GM21786 (cell line): ENCODE measurements around the gene RPS4Y2.

Source experiments
- ATAC-seq: cut with Tn5 transposase; IDR thresholded peaks from one replicate; pipeline ENCODE4 v1.9.1; 2021; ENCODE audit not compliant: unreplicated experiment

Gene RPS4Y2

DNA sequence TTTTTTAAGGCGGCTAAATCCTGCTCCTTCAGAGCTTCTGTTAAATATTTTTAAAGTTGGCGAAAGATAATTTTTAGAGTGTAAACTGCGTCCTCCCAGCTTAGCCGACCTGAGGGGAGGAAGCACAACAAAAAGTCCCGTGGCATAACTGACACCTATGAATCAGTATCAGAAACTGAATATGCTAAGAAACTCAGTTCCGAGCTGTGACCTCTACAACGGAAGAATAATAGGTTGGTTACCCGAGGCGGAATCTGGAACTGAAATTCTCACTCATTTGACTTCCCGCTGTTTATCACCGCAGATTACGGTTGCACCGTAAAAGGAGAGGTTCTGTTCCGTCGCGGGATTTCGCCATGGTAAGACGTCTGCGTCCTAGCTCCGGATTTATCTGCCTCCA is at the start of gene RPS4Y2:
RPS4Y2 (plus strand) TSS at position 301 of the 400 bp plus-strand sequence; CDS start at position 357, 56 bp downstream.
- ATAC-seq = no peak

DNA sequence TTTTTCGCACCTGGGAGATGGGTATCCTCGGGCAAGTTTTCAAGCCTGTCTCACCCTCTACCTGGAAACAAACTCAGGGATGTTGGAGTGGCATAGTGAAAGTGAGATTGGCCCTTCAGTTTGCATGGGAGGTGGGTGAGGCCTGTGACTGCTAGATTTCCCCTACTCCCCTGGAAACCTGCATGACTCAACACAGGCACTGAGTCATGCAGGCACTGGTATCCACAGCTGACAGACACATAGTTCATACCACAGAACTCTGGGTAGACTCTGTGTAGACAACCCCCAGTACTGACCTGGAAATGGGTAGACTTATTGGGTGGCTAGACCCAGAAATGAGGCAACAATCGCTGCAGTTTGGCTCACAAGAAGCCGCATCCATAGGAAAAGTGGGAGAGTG is 41.5 kb upstream of the RPS4Y2 start:
- no peak for ATAC-seq

DNA sequence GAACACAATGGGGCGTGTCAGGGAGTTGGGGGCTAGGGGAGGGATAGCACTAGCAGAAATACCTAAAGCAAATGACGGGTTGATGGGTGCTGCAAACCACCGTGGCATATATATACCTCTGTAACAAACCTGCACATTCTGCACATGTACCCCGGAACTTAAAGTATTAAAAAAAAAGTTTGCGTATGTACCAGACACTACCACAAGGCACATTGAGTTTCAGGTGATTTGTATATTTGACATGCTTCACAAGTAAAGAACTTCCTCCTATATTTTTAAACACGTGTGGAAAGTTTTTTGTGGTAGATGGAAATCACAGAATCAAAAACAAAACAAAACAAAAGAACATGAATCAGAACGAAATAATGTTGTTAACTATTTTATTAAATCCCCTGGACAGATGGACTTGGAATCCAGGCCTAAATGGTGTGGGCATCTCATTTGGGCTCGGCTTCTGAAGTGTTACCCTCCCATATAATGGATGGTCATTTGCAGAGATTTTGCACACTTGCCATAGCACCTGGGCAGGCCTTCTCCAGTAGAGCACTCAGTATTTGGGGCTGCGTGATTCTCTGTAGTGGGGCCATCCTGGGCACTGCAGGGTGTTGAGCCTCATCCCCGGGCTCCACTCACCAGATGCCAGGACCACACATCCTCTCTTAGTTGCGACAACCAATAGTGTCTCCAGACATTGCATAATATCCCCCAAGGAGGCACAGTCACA is 29.6 kb upstream of the RPS4Y2 start:
- no peak for ATAC-seq

DNA sequence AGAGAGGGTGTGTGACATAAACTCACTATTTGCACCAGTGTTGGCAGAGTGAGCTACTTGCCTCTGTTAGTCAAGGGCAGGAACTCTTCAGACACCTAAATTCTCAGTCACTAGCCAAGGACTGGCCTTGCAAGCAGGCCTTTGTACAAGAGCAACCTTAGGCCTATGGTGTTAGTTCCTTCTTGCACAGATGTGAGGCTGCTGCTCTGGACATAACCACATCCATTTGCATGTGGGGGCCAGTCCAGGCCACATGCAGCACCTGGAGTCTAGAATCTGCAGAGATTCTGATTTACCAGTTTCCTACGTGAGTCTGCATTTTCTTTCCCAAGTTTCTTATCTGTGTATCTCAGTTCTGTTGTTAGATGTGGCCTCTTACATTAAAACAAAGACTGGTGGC is 20.7 kb upstream of the RPS4Y2 start:
- ATAC-seq = no peak

DNA sequence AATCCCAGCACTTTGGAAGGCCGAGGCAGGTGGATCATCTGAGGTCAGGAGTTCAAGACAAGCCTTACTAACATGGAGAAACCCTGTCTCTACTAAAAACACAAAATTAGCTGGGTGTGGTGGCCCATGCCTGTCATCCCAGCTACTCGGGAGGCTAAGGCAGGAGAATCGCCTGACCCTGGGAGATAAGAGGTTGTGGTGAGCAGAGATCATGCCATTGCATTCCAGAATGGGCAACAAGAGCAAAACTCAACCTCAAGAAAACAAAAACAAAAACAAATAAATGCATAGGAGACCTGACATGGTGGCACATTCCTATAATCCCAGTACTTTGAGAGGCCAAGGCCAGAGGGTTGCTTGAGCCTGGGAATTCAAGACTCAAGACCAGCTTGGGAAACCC is 16.1 kb upstream of the RPS4Y2 start:
- ATAC-seq = no peak

DNA sequence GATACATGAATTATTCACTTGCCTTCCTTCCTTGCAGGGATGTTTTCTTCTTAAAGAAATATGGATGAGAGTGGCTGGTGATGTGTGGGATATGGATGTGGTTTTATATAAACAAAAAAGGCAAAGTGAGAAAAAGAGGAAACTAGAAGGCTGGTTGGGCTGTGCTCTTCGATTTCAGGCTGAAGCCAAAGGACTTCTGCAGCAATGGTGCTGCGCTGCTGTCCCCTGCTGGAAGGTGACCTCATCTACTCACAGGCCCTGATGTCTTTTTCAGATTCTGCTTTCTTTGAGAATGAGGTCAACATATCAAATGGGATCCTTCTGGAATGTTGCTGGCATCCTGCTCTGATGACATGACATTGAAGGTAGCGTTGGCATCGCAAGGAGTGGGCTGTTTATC is 15.3 kb upstream of the RPS4Y2 start:
- ATAC-seq = no peak

DNA sequence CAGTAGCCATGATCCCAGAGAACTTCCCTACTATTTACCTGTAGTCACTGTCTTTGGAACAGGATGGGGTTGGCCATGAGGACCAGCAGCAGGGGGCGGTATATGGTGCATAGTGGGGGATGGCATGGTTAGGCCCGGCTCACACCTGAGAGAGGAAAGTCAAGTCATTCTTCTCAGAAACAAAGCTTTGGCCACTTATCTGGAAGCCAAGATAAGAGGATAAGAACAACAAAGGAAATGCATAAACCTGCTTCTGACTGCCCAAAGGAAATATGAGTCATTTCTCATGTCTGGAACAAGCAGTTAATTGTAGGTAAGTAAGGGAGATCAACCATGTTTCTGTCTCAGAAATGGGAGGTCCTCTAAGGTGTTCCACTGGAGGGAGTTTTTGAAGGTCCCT is 10.8 kb upstream of the RPS4Y2 start:
- ATAC-seq = no peak

DNA sequence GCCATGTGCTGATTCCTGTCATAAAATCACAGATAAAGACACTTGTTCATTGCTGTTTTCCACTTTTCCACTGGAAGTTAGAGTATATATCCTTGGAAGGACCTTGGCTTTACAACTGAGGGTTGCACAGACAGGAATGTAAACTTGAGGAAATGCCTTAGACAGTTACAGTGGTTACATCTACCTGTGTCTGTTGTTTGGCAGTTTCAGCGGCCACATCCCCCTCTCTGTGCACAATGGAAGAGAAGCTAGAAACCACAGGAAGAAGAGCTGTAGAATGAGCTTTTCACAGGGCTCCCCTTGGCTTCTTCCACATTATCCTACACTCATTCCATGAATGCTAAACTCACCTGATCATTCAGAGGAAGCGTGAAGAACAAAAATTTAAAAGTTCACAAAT is 9.0 kb upstream of the RPS4Y2 start:
- ATAC-seq = no peak

DNA sequence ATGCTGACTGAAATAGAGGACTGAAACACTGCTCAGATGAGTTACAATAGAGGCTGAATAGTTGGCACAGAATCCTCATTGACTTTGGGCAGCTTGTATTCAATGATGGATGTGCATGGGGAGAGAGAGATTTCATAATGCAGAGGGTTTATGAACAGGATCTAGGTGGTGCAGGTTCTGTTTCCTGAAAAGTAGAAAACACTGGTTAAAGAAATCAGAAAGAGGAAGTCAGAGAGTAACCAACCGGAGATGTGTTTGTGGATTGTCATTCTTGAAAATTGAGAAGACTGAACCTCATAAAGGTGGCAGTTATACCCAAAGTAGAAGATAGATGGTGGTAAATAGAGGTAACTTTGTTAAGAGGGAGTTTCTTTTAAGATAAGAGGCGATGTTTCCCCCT is 8.0 kb downstream of the RPS4Y2 start:
- no peak for ATAC-seq

DNA sequence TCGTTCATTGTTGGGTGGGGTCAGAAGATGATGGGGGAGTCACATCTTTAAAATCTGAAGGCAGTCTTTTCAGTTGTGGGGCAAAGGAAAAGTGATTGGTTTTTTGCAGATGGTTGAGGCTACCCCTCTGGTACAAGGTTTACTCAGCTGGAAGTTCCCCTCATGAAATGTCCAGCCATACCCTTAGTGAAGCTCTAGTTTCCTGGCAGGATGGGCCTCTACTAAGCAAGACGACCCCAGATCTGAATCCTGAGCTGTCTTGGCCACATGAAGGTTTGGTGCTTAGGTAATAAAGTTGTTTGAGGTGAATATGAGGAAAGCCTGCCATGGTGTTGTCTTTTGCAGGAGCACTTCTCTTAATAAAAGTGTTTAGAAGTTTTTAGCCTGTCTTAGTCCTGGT is 9.2 kb downstream of the RPS4Y2 start:
- ATAC-seq = no peak

DNA sequence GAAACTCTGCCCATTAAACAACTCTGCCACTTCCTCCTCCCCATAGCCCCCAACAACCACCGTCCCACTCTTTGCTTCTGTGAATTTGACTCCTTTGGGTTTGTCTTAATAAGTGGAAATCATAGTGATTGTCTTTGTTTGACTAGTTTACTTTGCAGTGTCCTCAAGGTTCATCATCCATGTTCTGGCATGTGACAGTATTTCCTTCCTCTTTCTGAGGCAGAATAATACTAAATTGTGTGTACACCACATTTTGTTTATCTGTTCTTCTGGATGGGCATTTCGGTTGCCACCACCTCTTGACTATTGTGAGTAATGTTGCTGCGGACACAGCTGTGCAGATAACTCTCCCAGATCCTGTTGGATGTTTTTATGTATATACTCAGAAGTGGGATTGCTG is 14.8 kb downstream of the RPS4Y2 start:
- ATAC-seq = no peak

DNA sequence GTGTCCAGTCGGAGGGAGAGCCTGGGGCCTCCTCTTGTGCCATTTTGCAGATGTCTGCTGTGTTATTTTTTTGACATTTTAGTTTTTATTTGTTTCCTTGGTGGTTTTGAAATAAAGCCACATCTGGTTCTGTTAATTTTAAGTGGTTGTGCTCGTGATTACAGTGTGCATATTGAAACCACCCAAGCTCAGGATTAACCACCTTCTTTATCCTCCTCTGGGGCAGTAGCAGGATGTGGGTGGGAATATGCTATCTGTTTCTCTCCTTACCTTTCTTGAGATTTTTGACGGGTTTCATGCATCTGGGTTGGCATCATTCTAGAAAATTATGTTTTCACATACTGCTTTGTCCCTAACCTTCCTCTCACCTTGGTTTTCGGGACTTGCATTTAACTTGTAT is 20.2 kb downstream of the RPS4Y2 start:
- no peak for ATAC-seq

DNA sequence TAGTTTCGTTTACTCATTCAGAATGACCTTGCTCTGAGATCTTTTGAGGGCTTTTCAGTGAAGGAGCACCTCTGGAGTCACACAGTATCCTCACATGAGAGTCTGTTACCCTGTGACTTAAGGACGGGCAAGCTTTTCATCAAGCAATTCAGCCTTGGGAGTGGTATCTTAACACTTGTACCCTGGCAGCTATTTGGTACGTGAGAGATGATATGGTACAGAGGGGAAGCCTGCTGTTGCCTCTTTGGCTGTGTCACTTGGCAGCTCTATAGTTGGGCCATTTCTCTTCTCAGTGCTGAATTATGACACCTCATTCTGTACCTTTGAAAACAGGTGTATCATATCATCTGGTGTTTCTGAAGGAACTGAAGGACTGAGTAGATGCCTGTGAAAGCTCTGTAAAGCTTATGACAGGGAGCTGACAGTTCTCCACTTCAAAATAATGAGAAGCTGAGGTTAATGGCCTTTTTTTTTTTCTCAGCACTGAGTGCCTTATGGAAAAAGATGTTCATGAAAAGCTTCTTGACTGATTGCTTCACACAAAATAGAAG is 24.3 kb downstream of the RPS4Y2 start:
- ATAC-seq = no peak

DNA sequence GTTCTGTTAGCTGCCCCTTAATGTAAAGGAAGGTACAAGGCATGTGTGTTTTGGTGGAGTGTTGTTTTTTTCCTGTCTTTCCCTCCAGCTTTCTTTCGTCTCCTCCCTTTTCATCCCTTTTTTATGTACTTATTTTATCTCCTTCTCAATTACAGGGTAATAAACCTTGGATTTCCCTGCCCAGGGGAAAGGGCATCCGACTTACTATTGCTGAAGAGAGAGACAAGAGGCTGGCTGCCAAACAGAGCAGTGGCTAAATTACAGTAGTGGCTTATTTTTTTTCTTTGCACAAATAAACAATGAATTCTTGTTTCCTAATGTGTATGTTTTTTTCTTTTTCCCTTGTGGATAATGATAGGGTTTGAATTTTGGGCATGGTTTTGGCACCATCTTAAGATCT is 24.9 kb downstream of the RPS4Y2 start:
- no peak for ATAC-seq

DNA sequence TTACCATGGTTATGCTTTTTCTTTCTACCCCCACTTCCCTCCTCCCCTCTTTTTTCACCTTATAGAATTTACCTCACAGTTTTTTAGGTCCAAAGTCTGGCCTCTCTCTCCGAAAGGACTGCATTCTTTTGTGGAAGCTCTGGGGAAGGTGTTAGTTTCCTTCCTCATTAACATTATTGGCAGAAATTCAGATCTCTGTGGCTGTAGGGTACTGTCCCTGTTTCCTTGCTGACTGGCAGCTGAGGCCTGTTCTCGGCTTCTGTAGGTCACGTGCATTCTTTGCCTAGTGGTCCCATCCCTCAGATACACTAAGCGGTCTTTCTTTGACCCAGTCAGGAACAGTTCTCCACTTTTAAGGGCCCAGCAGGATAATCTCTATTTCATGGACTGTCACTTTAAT is 25.5 kb downstream of the RPS4Y2 start:
- ATAC-seq = no peak

DNA sequence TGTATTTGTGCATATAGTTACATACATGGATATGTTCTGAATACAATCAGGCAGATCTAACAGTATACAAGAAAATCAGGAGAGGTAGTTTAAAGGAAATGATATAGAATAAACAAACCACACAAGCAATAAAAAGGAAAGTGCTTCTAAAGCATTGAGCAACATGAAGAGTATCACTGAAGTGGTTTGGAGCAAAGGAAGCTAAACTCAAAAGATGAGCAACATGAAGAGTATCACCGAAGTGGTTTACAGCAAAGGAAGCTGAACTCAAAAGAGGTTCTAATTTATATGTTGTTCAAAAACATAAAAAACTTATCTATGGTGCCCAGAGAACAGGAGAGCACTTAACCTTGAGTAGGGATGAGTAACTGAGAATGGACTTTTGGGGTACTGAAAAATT is 29.1 kb downstream of the RPS4Y2 start:
- no peak for ATAC-seq

DNA sequence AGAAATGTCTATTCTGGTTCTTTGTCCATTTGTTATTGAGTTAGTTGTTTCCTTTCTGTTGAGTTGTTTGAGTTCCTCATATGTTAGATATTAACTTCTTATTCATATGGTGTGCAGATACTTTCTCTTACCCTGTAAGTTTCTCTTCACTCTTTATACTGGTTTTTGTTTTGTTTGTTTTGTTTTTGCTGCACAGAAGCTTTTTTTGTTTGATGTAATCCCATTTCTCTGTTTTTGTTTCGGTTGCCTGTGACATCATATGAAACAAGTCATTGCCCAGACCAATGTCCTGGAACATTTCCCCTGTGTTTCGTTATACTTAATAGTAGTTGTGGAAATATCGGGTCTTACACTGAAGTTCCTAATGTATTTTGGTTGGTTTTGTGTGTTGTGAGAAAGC is 31.2 kb downstream of the RPS4Y2 start:
- no peak for ATAC-seq

DNA sequence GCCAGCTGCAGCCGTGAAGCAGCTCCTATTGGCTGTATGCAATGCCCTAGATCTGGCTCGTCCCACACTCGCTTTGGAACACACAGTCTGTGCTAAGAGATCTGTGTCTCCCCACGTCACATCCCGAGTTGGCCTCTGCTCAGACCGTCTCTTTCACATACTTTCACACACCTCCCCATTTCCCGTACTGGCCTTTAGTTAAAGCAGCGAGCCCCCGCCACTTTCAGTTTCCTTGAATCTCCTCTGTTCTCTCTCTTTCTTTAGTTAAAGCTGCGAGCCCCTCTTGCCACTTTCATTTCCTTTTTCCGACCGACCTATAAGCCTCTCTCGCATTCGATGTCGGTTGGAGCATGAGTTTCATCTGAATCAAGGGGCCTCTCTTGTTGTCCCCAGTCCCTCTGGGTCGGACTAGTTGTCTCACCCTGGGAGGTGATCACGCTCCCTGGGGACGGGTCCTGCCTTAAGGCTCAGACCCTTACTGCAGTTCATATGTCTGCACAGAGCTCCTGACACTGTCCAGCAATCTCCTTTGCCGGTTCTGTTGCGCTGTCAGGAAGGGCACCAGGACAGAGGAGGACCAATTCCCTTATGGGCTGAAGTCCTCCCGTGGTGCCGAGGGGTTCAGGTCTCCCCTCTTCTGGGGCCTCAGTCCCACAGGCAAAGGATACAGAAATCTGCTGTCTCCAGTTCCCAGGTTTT is 42.6 kb downstream of the RPS4Y2 start:
- no peak for ATAC-seq

DNA sequence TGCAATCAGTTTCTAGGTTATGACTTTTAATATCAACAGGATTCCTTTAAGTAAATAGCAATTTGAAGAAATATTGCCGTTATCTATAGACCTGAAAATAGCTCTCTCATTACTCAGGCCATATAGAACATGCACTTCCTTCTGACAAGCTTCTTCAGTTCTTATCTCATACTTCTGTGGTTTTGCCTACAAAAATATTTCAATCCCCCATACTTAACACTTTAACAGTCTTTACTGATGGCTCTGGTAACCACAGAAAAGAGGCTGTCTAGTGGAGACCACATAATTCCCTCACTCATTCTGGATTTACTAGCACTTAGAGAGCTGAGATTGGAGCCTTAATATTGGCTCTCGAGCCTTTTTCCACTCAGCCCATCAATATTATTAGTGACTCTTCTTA is 46.8 kb downstream of the RPS4Y2 start:
- no peak for ATAC-seq

DNA sequence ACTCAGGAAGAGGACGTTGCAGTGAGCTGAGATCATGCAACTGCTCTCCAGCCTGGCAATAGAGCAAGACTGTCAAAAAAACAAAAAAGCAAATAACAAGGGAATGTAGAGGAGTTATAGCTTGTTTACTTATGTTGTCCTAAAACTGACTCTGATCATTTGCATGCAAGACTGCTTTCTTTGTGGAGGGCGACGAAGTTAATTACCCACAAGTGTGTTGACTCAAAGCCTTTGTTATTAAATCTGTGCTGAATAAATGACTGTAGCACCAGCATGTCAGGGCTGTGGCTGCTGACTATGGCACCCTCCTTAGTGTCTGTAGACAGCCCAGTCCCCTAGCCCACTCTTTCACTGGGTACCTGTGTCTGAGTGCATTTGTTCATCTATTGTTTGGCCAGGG is 50.3 kb downstream of the RPS4Y2 start:
- ATAC-seq = no peak

DNA sequence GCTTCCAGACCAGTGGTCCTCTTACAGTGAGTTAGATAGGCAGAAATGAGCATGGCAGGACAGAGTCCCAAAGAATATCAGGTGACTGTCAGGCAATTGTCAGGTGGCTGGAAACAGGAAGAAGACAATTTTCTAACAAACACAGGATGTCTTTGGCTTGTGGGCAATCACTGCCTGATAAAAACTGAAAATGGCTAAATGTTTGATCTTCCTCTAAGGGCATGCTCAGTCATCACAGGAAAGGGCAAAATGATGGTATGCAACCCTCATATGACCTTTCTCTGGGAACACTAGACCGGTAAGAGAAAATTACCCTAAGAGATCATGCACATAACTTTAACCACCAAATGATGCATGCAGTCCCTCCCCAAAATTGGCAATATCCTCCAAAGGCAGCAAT is 57.6 kb downstream of the RPS4Y2 start:
- no peak for ATAC-seq

DNA sequence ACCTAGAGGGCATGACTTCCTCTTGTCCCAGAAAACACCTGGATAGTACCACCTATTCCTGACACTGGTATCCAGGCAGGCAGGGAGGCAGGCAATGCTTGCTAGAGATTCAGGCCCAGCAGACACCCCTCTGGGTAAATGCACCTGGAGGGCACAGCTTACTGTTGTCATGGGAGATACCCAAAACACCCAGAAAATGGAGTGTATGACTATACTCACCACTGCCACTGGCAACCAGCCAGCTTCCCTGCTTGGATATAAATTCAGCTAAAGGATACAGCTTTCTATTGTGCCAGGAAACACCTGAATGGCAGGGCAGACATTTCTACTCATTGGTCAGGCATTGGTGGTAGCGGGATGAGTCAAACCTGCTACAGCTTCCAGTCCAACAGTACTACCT is 58.9 kb downstream of the RPS4Y2 start:
- no peak for ATAC-seq

DNA sequence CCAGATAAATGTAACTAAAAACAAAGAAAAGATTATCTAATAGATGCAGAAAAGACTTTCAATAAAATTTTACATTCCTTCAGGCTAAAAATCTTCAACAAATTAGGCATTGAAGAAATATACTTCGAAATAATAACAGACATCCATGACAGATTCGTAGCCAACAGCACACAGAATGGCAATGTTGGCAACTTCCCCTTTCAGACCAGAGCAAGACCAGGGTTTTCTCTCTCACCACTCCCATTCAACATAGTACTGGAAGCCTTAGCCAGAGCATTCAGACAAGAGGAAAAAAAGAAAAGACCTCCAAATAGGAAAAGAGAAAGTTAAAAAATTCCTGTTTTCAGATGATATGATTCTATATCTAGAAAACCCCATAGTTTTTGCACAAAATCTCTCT is 61.2 kb downstream of the RPS4Y2 start:
- ATAC-seq = no peak
